Measurements from ENCODE around the gene SORL1-AS1.
"Not testable (repeated sequence)": the region's sequence is repeated elsewhere in the genome, so short reads cannot be mapped to it uniquely, and the experiment has no call there.

The SORL1-AS1 gene

GRCh38 chr11:121486054-121486453, 33.3 kb upstream of the SORL1-AS1 start:
- H3K9me3 ChIP-seq (ENCODE audit: control insufficient read depth in 2 of 2, low read length in 2 of 2), result no peaks in the 10 kb centered on the region

GRCh38 chr11:121485216-121485615, 32.4 kb upstream of the SORL1-AS1 start:
- H3K9ac ChIP-seq (ENCODE audit: low read length in 2 of 2), result no peak overlapping the region

More at GRCh38 chr11:121486054-121486453, 33.3 kb upstream of the SORL1-AS1 start:
- no peaks in the 10 kb centered on the region for H3K27me3 ChIP-seq (ENCODE audit: control insufficient read depth in 1 of 2, insufficient read depth in 2 of 2, low read length in 2 of 2)
- no peak overlapping the region for H3K9ac ChIP-seq (ENCODE audit: low read length in 2 of 2)
- H3K27ac ChIP-seq (ENCODE audit: low read length), result no peak overlapping the region
- no peak overlapping the region for H3K4me3 ChIP-seq (ENCODE audit: low read length in 2 of 2)
- peaks cover 0 to 2% of the 10 kb centered on the region in 2 donors for H3K36me3 ChIP-seq (ENCODE audit: control insufficient read depth in 2 of 2, insufficient read depth in 2 of 2, low read length in 2 of 2)
- peaks cover 8% of the 10 kb centered on the region for H3K4me1 ChIP-seq (ENCODE audit: control insufficient read depth, insufficient read depth, low read length)

GRCh38 chr11:121483805-121484480, 31.2 kb upstream of the SORL1-AS1 start:
- H3K27me3 ChIP-seq (ENCODE audit: control insufficient read depth in 1 of 2, insufficient read depth in 2 of 2, low read length in 2 of 2), result no peaks in the 10 kb centered on the region
- H3K9me3 ChIP-seq (ENCODE audit: control insufficient read depth in 2 of 2, low read length in 2 of 2), result no peaks in the 10 kb centered on the region
- H3K36me3 ChIP-seq (ENCODE audit: control insufficient read depth in 2 of 2, insufficient read depth in 2 of 2, low read length in 2 of 2), result no peaks in the 10 kb centered on the region
- H3K4me3 ChIP-seq (ENCODE audit: low read length in 2 of 2), result no peak overlapping the region
- peaks cover 8% of the 10 kb centered on the region for H3K4me1 ChIP-seq (ENCODE audit: control insufficient read depth, insufficient read depth, low read length)
- H3K27ac ChIP-seq (ENCODE audit: low read length), result no peak overlapping the region
- no peak overlapping the region for H3K9ac ChIP-seq (ENCODE audit: low read length in 2 of 2)

More at GRCh38 chr11:121485216-121485615, 32.4 kb upstream of the SORL1-AS1 start:
- H3K27ac ChIP-seq (ENCODE audit: low read length), result no peak overlapping the region
- no peaks in the 10 kb centered on the region for H3K27me3 ChIP-seq (ENCODE audit: control insufficient read depth in 1 of 2, insufficient read depth in 2 of 2, low read length in 2 of 2)
- peaks cover 0 to 2% of the 10 kb centered on the region in 2 donors for H3K36me3 ChIP-seq (ENCODE audit: control insufficient read depth in 2 of 2, insufficient read depth in 2 of 2, low read length in 2 of 2)
- H3K4me3 ChIP-seq (ENCODE audit: low read length in 2 of 2), result no peak overlapping the region
- no peaks in the 10 kb centered on the region for H3K9me3 ChIP-seq (ENCODE audit: control insufficient read depth in 2 of 2, low read length in 2 of 2)
- peaks cover 8% of the 10 kb centered on the region for H3K4me1 ChIP-seq (ENCODE audit: control insufficient read depth, insufficient read depth, low read length)

- Histone ChIP-seq H3K36me3 (ENCODE audit: control insufficient read depth in 2 of 2, insufficient read depth in 2 of 2, low read length in 2 of 2) (peaks cover 5 to 8% of the 10 kb centered on the region in 2 donors), H3K27ac (ENCODE audit: low read length) (no peak overlapping the region), H3K27me3 (ENCODE audit: control insufficient read depth in 1 of 2, insufficient read depth in 2 of 2, low read length in 2 of 2) (no peaks in the 10 kb centered on the region), H3K9me3 (ENCODE audit: control insufficient read depth in 2 of 2, low read length in 2 of 2) (no peaks in the 10 kb centered on the region), H3K4me3 (ENCODE audit: low read length in 2 of 2) (no peak overlapping the region), H3K9ac (ENCODE audit: low read length in 2 of 2) (no peak overlapping the region), H3K4me1 (ENCODE audit: control insufficient read depth, insufficient read depth, low read length) (peaks cover 2% of the 10 kb centered on the region)
Observed at GRCh38 chr11:121482231-121483129, 29.7 kb upstream of the SORL1-AS1 start.

GRCh38 chr11:121481484-121482230, 28.9 kb upstream of the SORL1-AS1 start:
- not testable (repeated sequence) for H3K36me3 ChIP-seq (ENCODE audit: control insufficient read depth in 2 of 2, insufficient read depth in 2 of 2, low read length in 2 of 2); H3K9me3 ChIP-seq (ENCODE audit: control insufficient read depth in 2 of 2, low read length in 2 of 2); H3K4me1 ChIP-seq (ENCODE audit: control insufficient read depth, insufficient read depth, low read length); H3K4me3 ChIP-seq (ENCODE audit: low read length in 2 of 2); H3K27ac ChIP-seq (ENCODE audit: low read length); H3K27me3 ChIP-seq (ENCODE audit: control insufficient read depth in 1 of 2, insufficient read depth in 2 of 2, low read length in 2 of 2); H3K9ac ChIP-seq (ENCODE audit: low read length in 2 of 2)

GRCh38 chr11:121479698-121480238, 27.0 kb upstream of the SORL1-AS1 start:
- H3K9me3 ChIP-seq (ENCODE audit: control insufficient read depth in 2 of 2, low read length in 2 of 2), result no peaks in the 10 kb centered on the region
- H3K27me3 ChIP-seq (ENCODE audit: control insufficient read depth in 1 of 2, insufficient read depth in 2 of 2, low read length in 2 of 2), result no peaks in the 10 kb centered on the region
- H3K4me3 ChIP-seq (ENCODE audit: low read length in 2 of 2), result no peak overlapping the region
- H3K9ac ChIP-seq (ENCODE audit: low read length in 2 of 2), result no peak overlapping the region
- H3K27ac ChIP-seq (ENCODE audit: low read length), result no peak overlapping the region
- H3K36me3 ChIP-seq (ENCODE audit: control insufficient read depth in 2 of 2, insufficient read depth in 2 of 2, low read length in 2 of 2), result peaks cover 5 to 8% of the 10 kb centered on the region in 2 donors
- peaks cover 3% of the 10 kb centered on the region for H3K4me1 ChIP-seq (ENCODE audit: control insufficient read depth, insufficient read depth, low read length)

GRCh38 chr11:121478895-121479697, 26.3 kb upstream of the SORL1-AS1 start:
- no peak overlapping the region for H3K27ac ChIP-seq (ENCODE audit: low read length)

GRCh38 chr11:121478226-121478894, 25.6 kb upstream of the SORL1-AS1 start:
- Histone ChIP-seq H3K9ac (ENCODE audit: low read length in 2 of 2) (no peak overlapping the region), H3K27ac (ENCODE audit: low read length) (no peak overlapping the region)

More at GRCh38 chr11:121478895-121479697, 26.3 kb upstream of the SORL1-AS1 start:
- Histone ChIP-seq H3K4me3 (ENCODE audit: low read length in 2 of 2) (no peak overlapping the region), H3K9ac (ENCODE audit: low read length in 2 of 2) (no peak overlapping the region), H3K4me1 (ENCODE audit: control insufficient read depth, insufficient read depth, low read length) (peaks cover 3% of the 10 kb centered on the region), H3K36me3 (ENCODE audit: control insufficient read depth in 2 of 2, insufficient read depth in 2 of 2, low read length in 2 of 2) (peaks cover 5 to 8% of the 10 kb centered on the region in 2 donors), H3K27me3 (ENCODE audit: control insufficient read depth in 1 of 2, insufficient read depth in 2 of 2, low read length in 2 of 2) (no peaks in the 10 kb centered on the region), H3K9me3 (ENCODE audit: control insufficient read depth in 2 of 2, low read length in 2 of 2) (no peaks in the 10 kb centered on the region)

GRCh38 chr11:121476379-121477032, 23.7 kb upstream of the SORL1-AS1 start:
- H3K9ac ChIP-seq (ENCODE audit: low read length in 2 of 2), result no peak overlapping the region
- peaks cover 5 to 8% of the 10 kb centered on the region in 2 donors for H3K36me3 ChIP-seq (ENCODE audit: control insufficient read depth in 2 of 2, insufficient read depth in 2 of 2, low read length in 2 of 2)
- H3K27me3 ChIP-seq (ENCODE audit: control insufficient read depth in 1 of 2, insufficient read depth in 2 of 2, low read length in 2 of 2), result no peaks in the 10 kb centered on the region
- peaks cover 7% of the 10 kb centered on the region for H3K4me1 ChIP-seq (ENCODE audit: control insufficient read depth, insufficient read depth, low read length)
- no peak overlapping the region for H3K27ac ChIP-seq (ENCODE audit: low read length)
- no peaks in the 10 kb centered on the region for H3K9me3 ChIP-seq (ENCODE audit: control insufficient read depth in 2 of 2, low read length in 2 of 2)
- H3K4me3 ChIP-seq (ENCODE audit: low read length in 2 of 2), result no peak overlapping the region

More at GRCh38 chr11:121478226-121478894, 25.6 kb upstream of the SORL1-AS1 start:
- Histone ChIP-seq H3K9me3 (ENCODE audit: control insufficient read depth in 2 of 2, low read length in 2 of 2) (no peaks in the 10 kb centered on the region), H3K4me3 (ENCODE audit: low read length in 2 of 2) (no peak overlapping the region), H3K36me3 (ENCODE audit: control insufficient read depth in 2 of 2, insufficient read depth in 2 of 2, low read length in 2 of 2) (peaks cover 5 to 8% of the 10 kb centered on the region in 2 donors), H3K4me1 (ENCODE audit: control insufficient read depth, insufficient read depth, low read length) (peaks cover 3% of the 10 kb centered on the region), H3K27me3 (ENCODE audit: control insufficient read depth in 1 of 2, insufficient read depth in 2 of 2, low read length in 2 of 2) (no peaks in the 10 kb centered on the region)

Measured in stomach smooth muscle (tissue), 2 donors.